Limb (tissue), 2 donors: ENCODE results near the gene FAM78A.
A peak's percentile ranks its signal among the peaks of the same experiment; 100 is the strongest.

Source experiments
- DNase-seq, 2 donors: peaks; one replicate each; pipeline ENCODE4 v3.0.0-alpha.2; 2016; ENCODE audit errors: extremely low spot score in 2 of 2

The FAM78A gene

GRCh38 chr9:131303381-131304321, 27.3 kb upstream of the FAM78A start:
- DNase-seq: no peak

GRCh38 chr9:131302244-131303075, 26.1 kb upstream of the FAM78A start:
- DNase-seq: peak in 1 of 2 donors; percentile 25

DNA sequence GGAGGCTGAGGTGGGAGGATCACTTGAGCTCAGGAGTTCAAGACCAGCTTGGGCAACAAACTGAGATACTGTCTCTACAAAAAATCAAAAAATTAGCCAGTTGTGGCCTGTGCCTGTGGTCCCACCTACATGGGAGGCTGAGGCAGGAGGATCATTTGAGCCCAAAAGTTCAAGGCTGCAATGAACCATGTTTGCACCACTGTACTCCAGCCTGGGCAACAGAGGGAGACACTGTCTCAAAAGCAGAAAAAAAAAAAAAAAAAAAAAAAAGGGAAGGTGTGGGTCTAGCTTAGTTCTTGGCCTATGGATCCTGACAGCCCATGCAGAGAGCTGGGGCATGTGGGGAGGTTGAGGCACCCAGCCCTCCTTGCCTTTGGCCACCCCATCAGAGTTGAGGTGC, 24.1 kb upstream of the FAM78A start:
- DNase-seq: no peak

DNA sequence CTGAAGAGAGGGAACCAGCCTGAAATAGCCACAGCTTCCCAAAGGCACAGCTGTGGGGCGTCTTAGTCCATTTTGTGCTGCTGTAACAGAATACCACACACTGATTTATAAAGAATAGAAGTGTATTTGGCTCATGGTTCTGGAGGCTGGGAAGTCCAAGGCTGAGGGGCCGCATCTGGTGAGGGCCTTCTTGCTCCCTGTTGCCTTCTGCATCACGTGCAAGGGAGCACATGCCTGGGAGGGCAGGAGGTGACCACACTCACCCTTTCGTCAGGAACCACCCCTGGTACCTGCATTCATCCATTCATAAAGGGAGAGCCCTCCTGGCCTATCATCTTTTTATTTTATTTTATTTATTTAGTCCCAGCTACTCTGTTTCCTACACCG, 23.6 kb upstream of the FAM78A start:
- DNase-seq: no peak

DNA sequence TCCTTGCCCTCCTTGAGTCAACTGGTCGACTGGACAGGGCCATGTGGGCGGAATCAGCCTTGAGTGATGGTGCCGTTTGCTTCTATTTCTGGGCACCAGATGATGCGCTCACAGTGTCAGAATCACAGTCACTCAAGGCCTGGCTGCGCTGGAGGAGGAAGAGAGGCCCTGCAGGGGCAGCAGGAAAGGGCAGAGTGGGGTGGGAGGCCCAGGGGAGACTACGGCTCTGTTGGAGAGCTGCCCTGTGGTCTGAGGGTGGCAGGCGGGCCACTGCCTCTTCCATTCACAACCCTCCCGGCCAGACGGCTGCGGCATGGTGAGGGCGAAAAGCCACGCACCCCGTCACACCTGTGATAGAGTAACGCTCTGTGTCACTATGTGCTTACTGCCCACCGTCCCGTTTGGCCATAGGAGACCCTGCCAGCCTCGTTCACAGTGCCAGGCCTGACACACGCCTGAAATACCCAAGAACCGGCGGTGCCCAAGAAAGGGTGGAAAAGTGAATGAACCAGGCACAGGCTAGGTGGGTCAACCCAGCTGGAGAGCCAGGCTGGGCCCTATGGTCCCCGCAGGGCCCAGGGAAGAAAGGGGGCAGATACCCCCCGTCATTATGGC, 23.1 kb upstream of the FAM78A start:
- peak in 1 of 2 donors; percentile 22 for DNase-seq

- DNase-seq: no peak
These were observed 22.5 kb upstream of the FAM78A start for GRCh38 chr9:131298816-131299215.

DNA sequence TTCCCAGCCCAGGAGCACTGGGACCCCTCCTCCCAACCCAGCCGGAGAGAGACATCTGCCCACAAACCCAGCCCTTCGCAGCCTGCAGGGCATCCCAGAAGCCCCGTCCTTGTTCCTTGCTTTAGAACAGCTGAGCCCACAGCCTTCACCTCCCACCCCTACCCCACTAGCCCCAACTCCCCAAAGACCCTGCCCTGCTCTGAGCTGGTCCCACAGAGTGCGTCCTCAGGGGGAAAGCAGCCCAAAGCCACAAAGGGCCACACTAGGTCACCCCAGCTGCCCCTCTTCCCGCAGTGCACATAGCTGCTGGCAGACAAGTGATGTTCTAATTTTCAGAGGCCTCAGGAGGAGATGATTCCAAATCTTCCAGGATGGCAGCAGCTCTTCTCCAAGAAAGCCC, 22.0 kb upstream of the FAM78A start:
- peak in 1 of 2 donors; percentile 27 for DNase-seq

DNA sequence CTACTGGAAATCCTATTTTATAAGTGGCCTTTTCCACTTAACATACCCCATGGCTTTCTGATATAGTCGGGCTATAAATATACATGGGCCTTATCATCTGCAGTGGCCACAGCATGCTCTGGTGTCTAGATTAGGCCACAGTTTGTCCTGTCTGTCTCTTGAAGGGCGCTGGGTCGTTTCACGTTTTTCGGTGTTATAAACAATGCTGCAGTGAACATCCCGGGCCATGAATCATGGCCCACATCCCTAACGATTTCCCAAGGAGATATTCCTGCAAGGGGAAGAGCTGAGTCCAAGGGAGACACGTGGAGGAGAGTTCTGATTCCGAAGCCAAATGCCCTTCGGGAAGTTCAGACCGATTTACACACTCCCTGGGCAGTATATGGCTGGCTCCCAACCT, 21.6 kb upstream of the FAM78A start:
- DNase-seq: no peak

DNA sequence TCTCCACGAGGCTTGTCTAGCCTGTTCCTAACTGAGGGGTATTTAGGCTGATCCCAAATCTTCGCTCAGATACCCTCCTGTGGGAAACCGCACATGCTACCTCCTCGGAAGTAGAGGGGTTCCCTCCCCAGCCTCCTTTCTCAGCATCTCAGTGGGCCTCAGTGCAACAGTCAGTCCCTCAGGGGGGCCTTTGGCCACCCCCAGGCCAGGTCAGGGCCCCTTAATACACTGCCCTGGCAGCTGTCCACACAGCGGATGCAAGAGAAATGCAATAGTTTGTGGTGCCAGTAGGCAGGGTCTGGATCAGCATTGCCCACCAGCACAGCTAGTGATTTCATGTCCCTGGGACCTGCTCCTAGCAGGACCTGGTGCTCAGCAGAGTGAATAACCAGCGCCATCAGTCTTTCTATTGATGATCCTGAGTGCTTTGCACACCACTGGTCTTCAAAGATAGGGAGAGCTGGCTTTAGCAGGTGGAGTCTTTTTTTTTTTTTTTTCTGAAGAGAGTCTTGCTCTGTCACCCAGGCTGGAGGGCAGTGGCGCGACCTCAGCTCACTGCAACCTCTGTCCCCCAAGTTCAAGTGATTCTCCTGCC, 20.7 kb upstream of the FAM78A start:
- DNase-seq: no peak

DNA sequence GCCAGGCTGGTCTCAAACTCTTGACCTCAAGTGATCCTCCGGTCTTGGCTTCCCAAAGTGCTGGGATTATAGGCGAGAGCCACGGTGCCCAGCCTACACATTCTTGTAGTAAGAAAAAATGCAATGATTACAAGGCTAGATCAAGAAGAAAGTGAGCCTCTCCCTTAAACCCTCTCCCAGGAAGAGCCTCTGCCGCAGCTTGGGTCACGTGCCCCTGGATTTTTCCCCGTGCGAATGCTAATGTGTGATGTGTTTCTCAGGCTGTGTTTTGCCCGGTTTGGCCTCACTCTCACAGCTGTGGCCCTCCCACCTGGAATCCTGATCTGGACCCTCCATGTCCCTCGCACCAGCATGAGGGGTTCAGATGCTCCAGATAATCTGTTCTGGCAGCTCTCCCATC, 20.1 kb upstream of the FAM78A start:
- DNase-seq: no peak

- no peak for DNase-seq
These were observed 16.6 kb upstream of the FAM78A start for GRCh38 chr9:131292937-131293336.

DNA sequence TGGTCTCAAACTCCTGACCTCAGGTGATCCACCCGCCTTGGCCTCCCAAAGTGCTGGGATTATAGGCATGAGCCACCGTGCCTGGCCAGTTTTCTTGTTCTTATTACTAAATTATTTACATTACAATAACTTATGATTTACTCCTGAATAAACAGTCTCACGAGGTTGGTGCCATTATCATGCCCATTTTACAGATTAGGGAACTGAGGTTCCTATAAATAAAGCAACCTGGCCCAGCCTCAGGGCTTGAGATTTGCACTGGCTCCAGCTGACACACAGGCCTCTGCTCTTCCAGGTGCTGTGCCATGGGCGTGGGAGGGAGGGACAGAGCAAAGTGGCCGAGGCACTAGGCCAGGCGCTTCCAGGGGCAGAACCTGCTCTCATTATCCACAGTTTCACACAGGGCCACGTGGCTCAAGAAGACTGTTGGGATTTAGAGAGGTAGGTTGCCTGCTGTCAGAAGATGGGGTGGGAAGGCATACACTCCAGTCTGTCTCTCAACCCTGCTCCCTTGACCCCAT, 15.5 kb upstream of the FAM78A start:
- DNase-seq: no peak

- DNase-seq: no peak
These were observed 14.6 kb upstream of the FAM78A start for GRCh38 chr9:131290767-131291370.

- no peak for DNase-seq
These were observed 13.9 kb upstream of the FAM78A start for GRCh38 chr9:131290036-131290766.

DNA sequence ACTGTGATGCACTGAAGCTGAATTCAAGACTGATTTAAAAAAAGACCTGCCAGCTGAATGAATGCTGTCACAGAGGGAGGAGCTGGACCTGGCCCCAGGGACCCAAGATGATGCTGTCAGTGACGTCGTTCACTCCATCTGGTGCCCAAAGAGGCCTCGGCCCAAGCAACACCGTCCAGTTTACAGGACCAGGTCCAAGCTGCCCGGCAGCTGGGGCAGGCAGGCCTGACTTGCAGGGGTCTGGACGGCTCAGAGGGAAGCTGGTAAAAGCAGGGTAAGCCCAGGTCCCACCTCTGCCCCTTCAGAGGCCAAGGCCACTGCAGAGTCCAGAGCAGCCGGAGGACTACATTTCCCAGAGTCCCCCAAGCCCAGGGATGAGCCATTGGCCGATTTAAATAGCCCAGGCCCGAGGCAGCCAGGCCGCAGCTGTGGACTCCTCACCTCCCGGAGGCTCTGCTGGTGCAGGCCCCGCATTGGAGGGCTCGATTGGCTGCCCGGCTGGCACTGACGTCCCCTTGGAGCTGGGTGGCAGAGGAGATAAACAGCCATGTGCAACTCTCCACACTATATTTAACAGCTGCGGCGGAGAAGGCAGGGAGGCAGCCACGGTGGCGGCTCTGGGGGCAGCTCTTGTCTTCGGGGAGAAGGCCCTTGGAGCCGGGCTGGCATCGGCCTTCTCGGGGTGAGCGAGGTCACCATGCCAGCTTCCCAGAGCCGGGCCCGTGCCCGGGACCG, 13.2 kb upstream of the FAM78A start, which contains the start of gene PLPP7:
TSS of gene PLPP7 (plus strand) at position 423 of the 735 bp plus-strand sequence. CDS start at position 698, 275 bp downstream.
- DNase-seq: peak; percentile 34 to 74

GRCh38 chr9:131288217-131288616, 11.9 kb upstream of the FAM78A start:
- peak in 1 of 2 donors; percentile 24 for DNase-seq

DNA sequence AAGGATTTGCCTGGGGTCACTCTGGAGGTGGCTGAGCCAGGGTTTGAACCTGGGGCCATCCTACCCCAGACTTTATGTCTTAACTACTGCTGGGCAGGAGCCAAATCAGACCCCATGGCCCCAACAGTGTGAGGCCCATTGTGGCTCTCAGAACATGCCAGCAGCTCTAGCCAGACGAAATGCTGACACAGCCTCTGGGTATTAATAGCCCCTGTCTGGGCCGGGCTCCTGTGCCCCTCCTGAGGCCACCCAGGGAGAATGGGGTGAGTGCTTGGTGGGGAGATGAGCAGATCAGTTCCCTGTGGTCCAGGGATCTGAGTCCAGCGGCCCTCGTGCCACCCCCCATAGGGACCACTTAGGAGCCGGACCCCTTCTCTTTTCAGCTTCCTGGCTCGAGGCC, 11.0 kb upstream of the FAM78A start:
- peak in 1 of 2 donors; percentile 23 for DNase-seq

DNA sequence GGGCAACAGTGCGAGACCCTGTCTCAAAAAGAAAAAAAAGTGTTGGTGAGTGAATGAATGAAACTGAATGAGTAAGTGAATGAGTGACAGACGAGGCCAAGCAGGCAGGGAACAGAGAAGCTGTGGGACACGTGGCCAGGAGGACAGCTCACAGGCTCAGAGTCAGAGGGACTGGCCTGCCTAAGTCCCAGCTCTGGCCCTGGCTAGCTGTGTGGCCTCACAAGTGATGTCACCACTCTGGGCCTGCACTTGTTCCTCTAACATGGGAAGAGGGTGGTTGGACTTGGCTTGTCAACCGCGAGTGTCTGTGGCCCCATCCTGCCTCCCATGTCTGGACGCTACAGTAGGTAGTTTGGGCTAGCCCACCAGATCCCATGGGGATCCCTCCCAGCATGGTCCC, 8.5 kb upstream of the FAM78A start:
- no peak for DNase-seq

DNA sequence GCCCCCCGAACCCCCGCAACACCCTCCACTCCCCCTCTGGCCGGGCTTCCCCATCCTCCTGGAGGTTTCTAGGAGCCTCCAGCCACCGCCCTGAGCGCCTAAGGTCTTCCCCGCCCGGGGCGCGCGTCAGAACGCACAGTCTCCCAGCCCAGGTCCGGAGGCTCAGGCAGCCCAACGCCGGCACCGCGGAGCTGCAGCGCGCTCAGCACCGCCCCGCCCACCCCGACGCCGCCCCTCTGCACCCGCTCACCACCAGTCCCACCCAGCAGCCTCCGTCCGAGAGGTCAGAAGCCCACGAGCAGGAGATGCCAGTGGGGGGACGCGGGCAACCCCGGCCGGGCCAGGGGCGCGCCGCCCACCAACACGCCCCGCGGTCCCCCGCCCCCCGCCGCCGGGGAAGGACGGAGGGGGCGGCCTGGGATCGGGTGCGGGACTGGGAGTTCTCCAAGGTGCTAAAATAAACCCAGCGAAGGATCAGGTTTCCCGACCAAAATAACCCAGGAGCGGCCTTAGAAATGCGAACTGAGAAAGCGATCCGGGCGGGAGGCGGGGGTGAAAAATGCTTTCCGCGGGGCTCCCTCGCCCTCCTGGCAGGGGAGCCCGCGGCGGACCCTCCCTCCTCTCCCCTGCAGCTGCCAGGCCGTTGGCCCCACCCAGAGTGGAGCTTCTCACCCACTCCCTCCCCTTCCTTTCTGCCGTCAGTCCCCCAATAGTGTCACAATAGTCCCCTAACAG, 6.5 kb upstream of the FAM78A start:
- peak; percentile 39 to 76 for DNase-seq
